ENCODE data around the gene PCBP1. TPM values are rescaled to one million over a fixed set of nuclear protein-coding genes. Genes with fewer than 3 reads are reported as not detected.

Gene PCBP1
- 100 to 1,000 TPM in 8 of 9 donors, 10 to 100 TPM in 1; 32.8 to 511 (median 242) TPM for total RNA-seq
- 100 to 1,000 TPM; 269 to 405 (median 350) TPM for polyA plus RNA-seq
- long read RNA-seq, donor 1, transcript PCBP1-201 (1 exons, 1,750 nt), result major isoform, 402 of 402 reads
- long read RNA-seq, donor 1, partial matches to known transcripts, result 0 of 402 reads
- long read RNA-seq, donor 1, other reads (novel, unspliced or antisense), result 0 of 402 reads
- long read RNA-seq, donor 2, transcript PCBP1-201 (1 exons, 1,750 nt), result major isoform, 314 of 314 reads
- long read RNA-seq, donor 2, partial matches to known transcripts, result 0 of 314 reads
- long read RNA-seq, donor 2, other reads (novel, unspliced or antisense), result 0 of 314 reads
- long read RNA-seq, donor 3, transcript PCBP1-201 (1 exons, 1,750 nt), result major isoform, 367 of 367 reads
- long read RNA-seq, donor 3, partial matches to known transcripts, result 0 of 367 reads
- long read RNA-seq, donor 3, other reads (novel, unspliced or antisense), result 0 of 367 reads
- long read RNA-seq, donor 4, transcript PCBP1-201 (1 exons, 1,750 nt), result major isoform, 93 of 93 reads
- long read RNA-seq, donor 4, partial matches to known transcripts, result 0 of 93 reads
- long read RNA-seq, donor 4, other reads (novel, unspliced or antisense), result 0 of 93 reads
- long read RNA-seq, donor 5, transcript PCBP1-201 (1 exons, 1,750 nt), result major isoform, 397 of 397 reads
- long read RNA-seq, donor 5, partial matches to known transcripts, result 0 of 397 reads
- long read RNA-seq, donor 5, other reads (novel, unspliced or antisense), result 0 of 397 reads
- long read RNA-seq, donor 6, transcript PCBP1-201 (1 exons, 1,750 nt), result major isoform, 65 of 65 reads
- long read RNA-seq, donor 6, partial matches to known transcripts, result 0 of 65 reads
- long read RNA-seq, donor 6, other reads (novel, unspliced or antisense), result 0 of 65 reads
- long read RNA-seq, donor 7, transcript PCBP1-201 (1 exons, 1,750 nt), result major isoform, 224 of 224 reads
- long read RNA-seq, donor 7, partial matches to known transcripts, result 0 of 224 reads
- long read RNA-seq, donor 7, other reads (novel, unspliced or antisense), result 0 of 224 reads
- long read RNA-seq, donor 8, transcript PCBP1-201 (1 exons, 1,750 nt), result major isoform, 506 of 506 reads
- long read RNA-seq, donor 8, partial matches to known transcripts, result 0 of 506 reads
- long read RNA-seq, donor 8, other reads (novel, unspliced or antisense), result 0 of 506 reads
- long read RNA-seq, donor 9, transcript PCBP1-201 (1 exons, 1,750 nt), result major isoform, 286 of 286 reads
- long read RNA-seq, donor 9, partial matches to known transcripts, result 0 of 286 reads
- long read RNA-seq, donor 9, other reads (novel, unspliced or antisense), result 0 of 286 reads
- long read RNA-seq, donor 10, transcript PCBP1-201 (1 exons, 1,750 nt), result major isoform, 276 of 276 reads
- long read RNA-seq, donor 10, partial matches to known transcripts, result 0 of 276 reads
- long read RNA-seq, donor 10, other reads (novel, unspliced or antisense), result 0 of 276 reads

- peak; percentile 95 to 98 (median 97) for DNase-seq
- intact Hi-C loops (cut with DNase I), result loop anchor here (5.0 kb wide), 1 partner anchor 55 kb away; no protein-coding TSS in a partner anchor
- Histone ChIP-seq H3K27me3 (no peaks in the 10 kb centered on the region), H3K27ac (peak within 1 kb of the TSS; percentile 96 to 100 (median 99)), H3K9me3 (replicated peaks in 1 of 3) (no peaks in the 10 kb centered on the region), H3K36me3 (replicated peaks in 1 of 2) (peaks cover 0 to 12% of the 10 kb centered on the region in 2 donors), H3K4me3 (peak within 1 kb of the TSS; percentile 3 to 91 (median 79)), H3K4me1 (replicated peaks in 1 of 2) (peaks cover 33 to 41% of the 10 kb centered on the region in 2 donors)
- TF ChIP-seq POLR2A (IDR thresholded peaks at IDR 0.05) (peak; percentile 85), CTCF (IDR thresholded peaks at IDR 0.05) (no peak)
- 0 to 1% (median 1%) methylated on average over 14 to 94 of the region's 94 CpGs for WGBS, 4 donors
Observed at GRCh38 chr2:70086838-70087701, at the start of gene PCBP1. TSS of gene PCBP1 (plus strand) at chr2:70087477. CDS start at chr2:70087744, 267 bp downstream.

GRCh38 chr2:70039366-70039765 lies 47.9 kb upstream of the PCBP1 start:
- WGBS, 4 donors, result 81 to 97% (median 87%) methylated on average over 2 of the region's 2 CpGs
- Histone ChIP-seq H3K4me1 (replicated peaks in 1 of 2) (peaks cover 0 to 11% of the 10 kb centered on the region in 2 donors), H3K4me3 (no peak overlapping the region), H3K36me3 (replicated peaks in 1 of 2) (no peaks in the 10 kb centered on the region), H3K27ac (no peak overlapping the region), H3K9me3 (replicated peaks in 1 of 3) (no peaks in the 10 kb centered on the region), H3K27me3 (no peaks in the 10 kb centered on the region)
- intact Hi-C loops (cut with DNase I), result no loop called here
- TF ChIP-seq CTCF (IDR thresholded peaks at IDR 0.05) (no peak), POLR2A (IDR thresholded peaks at IDR 0.05) (no peak)
- no peak for DNase-seq

GRCh38 chr2:70041663-70042062 lies 45.6 kb upstream of the PCBP1 start:
- Histone ChIP-seq H3K4me1 (replicated peaks in 1 of 2) (peaks cover 0 to 15% of the 10 kb centered on the region in 2 donors), H3K27me3 (no peaks in the 10 kb centered on the region), H3K4me3 (no peak overlapping the region), H3K27ac (no peak overlapping the region), H3K36me3 (replicated peaks in 1 of 2) (peaks cover 0 to 8% of the 10 kb centered on the region in 2 donors), H3K9me3 (replicated peaks in 1 of 3) (no peaks in the 10 kb centered on the region)
- intact Hi-C loops (cut with DNase I), result loop anchor here in 1 of 2 donors (10.0 kb wide), 1 partner anchor 107 kb away; no protein-coding TSS in a partner anchor
- TF ChIP-seq CTCF (IDR thresholded peaks at IDR 0.05) (no peak), POLR2A (IDR thresholded peaks at IDR 0.05) (no peak)
- WGBS, 4 donors, result 73 to 84% (median 79%) methylated on average over 3 of the region's 3 CpGs
- no peak for DNase-seq

Measured in adrenal gland (tissue), 19 donors.